ENCODE results near the gene DET1.
"Not testable (repeated sequence)": the region's sequence is repeated elsewhere in the genome, so short reads cannot be mapped to it uniquely, and the experiment has no call there.

The DET1 gene

DNA sequence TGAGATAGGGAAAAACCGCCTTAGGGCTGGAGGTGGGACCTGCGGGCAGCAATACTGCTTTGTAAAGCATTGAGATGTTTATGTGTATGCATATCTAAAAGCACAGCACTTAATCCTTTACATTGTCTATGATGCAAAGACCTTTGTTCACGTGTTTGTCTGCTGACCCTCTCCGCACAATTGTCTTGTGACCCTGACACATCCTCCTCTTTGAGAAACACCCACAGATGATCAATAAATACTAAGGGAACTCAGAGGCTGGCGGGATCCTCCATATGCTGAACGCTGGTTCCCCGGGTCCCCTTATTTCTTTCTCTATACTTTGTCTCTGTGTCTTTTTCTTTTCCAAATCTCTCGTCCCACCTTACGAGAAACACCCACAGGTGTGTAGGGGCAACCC is 5.4 kb downstream of the DET1 start:
- in situ Hi-C loops (cut with MboI; ENCODE audit: low sequenced_read_pairs): not testable (repeated sequence)

DNA sequence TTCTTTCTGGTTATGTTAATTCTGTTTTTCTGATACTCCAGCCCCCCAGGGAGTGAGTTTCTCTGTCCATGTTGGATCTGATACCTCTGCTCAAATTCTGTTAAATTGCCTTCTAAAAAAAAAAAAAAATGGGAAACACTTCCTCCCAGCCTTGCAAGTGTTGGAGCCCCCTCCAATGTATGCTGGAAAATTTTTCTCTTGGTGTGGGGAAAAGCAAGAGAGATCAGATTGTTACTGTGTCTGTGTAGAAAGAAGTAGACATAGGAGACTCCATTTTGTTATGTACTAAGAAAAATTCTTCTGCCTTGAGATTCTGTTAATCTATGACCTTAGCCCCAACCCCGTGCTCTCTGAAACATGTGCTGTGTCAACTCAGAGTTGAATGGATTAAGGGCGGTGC is 6.1 kb downstream of the DET1 start:
- in situ Hi-C loops (cut with MboI; ENCODE audit: low sequenced_read_pairs): not testable (repeated sequence)

DNA sequence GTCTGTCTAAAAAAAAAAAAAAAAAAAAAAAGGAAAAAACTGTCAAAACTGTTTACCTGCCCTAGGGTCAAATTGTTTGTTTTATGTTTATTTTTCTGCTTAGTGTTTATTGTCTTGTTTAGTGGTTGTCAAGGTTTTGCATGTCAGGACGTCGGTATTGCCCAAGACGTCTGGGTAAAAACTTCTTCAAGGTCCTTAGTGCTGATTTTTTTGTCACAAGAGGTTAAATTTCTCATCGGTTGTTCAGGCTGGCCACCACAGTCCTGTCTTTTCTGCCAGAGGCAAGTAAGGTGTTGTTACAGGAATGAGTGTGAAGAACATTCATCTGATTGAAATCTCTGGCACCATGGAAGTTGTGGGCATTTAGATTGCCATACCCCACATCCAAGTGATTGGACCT is 7.0 kb downstream of the DET1 start:
- in situ Hi-C loops (cut with MboI; ENCODE audit: low sequenced_read_pairs): no loop called here

DNA sequence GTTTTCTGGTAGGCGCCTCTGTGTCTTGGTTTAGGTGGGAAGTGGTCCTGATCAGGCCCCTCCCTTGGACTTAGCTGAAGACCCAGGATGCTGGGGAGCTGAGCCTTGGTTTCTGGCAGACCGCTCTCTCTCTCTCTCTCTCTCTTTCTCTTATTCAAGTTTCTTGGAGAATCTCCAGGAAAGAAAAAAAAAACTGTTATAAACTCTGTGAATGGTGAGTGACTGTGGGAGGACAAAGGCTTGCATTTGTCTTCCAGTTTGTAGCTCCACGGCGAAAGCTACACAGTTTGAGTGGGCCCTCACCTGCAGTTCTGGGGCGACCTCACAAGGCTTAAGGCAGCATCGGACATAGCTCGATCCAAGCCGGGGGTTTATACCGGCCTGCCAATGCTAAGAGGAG is 7.5 kb downstream of the DET1 start:
- in situ Hi-C loops (cut with MboI; ENCODE audit: low sequenced_read_pairs): no loop called here

DNA sequence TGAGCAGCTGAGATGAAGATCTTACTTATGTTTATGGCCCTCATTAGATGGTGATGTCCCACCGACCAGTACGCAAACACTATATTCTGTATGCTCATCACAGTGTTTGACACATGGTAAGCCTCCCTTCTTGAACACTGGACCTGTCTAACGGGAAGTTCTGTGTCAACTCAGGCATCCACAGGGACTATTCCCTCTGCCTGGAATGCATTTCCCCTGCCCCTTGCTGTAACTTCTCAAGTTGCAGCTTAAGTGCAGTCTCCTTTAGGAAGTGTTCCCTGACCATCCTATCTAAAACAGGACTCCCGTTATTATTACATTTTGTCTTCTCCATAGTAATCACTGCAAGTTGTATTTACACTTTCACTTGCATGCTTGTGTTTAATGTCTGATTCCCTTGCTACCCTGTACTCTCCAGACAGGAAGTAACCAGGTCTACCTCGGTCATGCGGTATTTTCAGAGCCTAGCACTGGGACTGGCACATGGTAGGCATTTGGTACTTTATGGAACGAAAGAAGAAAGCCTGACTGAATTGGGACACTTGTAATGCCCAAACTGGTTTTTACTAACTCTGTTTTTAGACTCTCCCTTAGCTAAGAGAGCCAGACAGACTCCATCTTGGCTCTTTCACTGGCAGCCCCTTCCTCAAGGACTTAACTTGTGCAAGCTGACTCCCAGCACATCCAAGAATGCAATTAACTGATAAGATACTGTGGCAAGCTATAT is 8.7 kb downstream of the DET1 start:
- in situ Hi-C loops (cut with MboI; ENCODE audit: low sequenced_read_pairs): no loop called here

DNA sequence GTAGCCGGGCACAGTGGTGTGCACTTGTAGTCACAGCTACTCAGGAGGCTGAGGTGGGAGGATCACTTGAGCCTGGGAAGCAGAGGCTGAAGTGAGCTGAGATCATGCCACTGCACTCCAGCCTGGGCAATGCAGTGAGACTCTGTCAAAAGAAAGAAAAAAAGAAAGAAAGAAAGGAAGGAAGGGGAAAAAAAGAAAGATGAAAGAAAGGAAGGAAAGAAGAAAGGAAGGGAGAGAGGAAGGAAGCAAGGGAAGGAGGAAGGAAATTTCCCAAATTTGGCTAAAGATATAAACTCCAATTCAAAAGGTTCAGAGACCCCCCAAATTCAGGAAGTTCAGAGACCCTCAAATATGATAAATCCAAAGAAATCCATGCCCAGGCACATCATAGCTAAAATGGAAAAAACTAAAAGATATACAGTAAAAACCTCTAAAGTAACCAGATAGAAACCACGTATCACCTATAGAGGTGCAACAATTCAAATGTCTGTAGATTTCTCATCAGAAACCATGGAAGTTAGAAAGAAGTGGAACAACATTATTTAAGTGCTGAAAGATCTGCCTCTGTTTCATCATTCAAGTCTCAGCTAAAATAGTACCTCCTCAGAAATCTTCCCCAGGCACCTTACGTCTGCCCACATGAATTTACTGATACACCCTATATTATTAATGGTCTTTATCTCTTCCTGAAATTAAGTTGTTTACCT is 10.7 kb downstream of the DET1 start:
- in situ Hi-C loops (cut with MboI; ENCODE audit: low sequenced_read_pairs): no loop called here

DNA sequence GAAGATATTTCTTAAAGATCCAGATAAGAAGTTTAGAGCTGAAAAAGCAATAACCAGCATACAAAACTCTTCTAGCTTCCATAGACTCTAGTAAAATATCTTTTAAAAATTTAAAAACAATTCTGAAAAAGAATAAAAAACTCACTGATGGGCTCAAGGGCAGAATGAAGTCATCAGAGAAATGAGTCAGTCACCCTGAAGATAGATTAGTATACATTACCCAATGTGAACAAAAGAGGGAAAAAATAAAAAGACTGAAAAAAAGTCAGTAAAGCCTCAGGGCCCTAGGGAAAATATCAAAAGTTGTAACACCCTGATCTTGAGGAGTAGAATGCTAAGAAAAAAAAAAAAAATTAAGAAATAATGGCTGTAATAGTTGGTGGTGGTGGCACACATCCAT is 11.4 kb downstream of the DET1 start:
- in situ Hi-C loops (cut with MboI; ENCODE audit: low sequenced_read_pairs): no loop called here

DNA sequence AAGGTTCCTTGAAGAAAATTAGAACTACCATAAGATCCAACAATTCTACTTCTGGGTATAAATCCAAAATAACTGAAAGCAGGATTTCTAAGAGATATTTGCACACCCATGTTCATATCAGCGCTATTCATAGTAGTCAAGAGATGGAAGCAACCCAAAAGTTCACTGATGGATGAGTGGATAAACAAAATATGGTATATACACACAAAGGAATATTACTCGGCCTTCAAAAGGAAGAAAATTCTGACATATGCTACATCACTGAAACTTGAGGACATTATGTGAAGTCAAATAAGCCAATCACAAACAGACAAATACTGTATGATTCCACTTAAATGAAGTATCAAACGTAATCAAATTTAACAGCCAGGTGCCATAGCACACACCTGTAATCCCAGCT is 13.1 kb downstream of the DET1 start:
- in situ Hi-C loops (cut with MboI; ENCODE audit: low sequenced_read_pairs): no loop called here

DNA sequence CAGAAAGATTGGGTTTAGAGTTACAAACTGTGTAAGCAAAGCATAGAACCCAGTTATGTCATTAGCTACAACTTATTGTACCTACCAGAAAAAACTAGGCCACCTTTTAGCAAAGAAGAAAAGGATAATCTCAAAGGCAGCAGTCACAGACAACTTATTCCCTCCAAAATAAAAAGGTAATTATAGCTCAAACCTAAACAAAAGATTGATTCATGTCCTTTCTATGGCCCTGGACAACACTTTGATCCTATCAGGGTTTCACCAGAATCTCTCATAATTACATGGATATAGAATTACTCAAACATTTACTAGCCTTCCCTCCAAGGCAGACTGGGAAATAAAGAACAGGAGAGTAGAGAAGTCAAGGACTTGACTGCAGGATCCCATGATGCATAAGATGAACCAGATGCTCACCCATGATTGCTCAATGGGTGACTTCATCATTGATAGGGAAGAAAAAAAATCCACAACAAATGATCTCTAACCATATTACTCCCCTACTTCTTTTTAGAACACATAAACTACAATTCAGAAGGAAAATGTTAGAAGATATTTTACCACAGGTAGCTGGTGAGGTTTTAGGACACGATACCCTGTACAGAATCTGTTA is 17.4 kb downstream of the DET1 start:
- in situ Hi-C loops (cut with MboI; ENCODE audit: low sequenced_read_pairs): no loop called here

DNA sequence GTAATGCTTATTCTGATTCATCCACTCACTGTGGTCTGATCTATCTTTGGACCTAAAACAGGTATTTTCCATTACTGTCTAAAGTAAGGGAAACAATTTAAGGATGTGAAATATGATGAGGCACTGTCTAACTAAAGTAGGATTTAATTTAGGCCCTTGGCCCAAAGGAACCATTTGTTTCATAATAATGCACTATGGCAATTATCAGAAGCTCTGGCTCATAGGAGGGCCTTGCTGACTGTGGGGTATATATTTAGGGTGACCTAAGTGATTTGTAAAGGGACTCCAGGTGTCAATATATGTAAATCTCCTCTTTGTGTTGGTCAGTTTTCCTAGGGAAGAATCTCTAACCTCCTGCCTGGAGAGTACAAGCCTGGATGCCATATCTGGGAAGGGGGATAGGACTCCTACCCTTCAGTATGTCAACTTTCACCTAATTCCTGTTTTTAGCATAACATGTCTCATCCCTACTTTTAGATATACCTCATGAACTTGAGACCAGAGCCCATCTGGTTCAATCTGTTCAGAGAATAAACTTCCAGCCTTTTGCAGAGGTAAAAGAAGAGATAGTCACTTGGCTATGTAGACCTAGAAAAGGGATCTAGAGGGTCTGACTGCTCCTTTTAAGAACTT is 20.1 kb downstream of the DET1 start:
- in situ Hi-C loops (cut with MboI; ENCODE audit: low sequenced_read_pairs): no loop called here

DNA sequence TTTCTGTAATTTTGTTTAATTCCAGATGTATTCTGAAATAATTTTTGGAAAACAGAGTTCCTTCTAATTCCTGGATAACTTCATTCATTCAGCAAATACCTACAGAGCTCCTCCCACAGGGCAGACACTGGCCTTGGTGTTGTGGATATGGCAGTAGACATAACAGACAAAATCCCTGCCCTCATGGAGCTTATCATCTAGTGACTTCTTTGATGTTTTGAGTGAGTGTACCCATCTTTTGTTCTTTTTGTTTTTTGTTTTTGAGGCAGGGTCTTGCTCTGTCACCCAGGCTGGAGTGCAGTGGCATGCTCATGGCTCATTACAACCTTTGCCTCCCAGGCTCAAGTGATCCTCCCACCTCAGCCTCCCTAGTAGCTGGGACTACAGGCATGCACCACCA is 21.1 kb downstream of the DET1 start:
- in situ Hi-C loops (cut with MboI; ENCODE audit: low sequenced_read_pairs): no loop called here

DNA sequence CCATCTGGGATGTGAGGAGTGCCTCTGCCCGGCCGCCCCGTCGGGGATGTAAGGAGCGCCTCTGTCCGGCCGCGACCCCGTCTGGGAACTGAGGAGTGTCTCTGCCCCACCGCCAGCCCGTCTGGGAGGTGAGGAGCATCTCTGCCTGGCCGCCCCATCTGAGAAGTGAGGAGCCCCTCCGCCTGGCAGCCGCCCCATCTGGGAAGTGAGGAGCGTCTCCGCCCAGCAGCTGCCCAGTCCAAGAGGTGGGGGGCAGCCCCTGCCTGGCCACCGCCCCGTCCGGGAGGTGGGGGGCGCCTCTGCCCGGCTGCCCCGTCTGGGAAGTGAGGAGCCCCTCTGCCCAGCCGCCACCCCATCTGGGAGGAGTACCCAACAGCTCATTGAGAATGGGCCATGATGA is 22.4 kb downstream of the DET1 start:
- in situ Hi-C loops (cut with MboI; ENCODE audit: low sequenced_read_pairs): not testable (repeated sequence)

DNA sequence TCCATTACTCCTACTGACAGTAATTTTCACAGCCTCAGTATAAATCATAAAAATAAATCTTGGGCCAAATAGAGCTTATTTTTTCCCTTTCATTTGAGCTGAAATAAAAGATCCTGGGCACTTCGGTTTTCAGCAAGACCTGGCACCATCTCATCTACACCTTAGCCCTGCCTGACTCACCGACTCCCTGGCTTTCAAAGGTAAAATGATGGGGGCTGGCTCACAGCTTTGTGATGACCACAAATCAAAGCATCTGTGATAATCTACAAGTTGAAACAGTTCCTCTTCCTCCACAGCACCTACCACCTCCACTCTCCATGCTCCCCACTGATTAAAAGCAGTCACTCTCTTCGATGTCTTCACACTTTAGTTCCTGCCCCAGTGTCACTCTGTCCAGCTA is 27.6 kb downstream of the DET1 start:
- in situ Hi-C loops (cut with MboI; ENCODE audit: low sequenced_read_pairs): no loop called here

DNA sequence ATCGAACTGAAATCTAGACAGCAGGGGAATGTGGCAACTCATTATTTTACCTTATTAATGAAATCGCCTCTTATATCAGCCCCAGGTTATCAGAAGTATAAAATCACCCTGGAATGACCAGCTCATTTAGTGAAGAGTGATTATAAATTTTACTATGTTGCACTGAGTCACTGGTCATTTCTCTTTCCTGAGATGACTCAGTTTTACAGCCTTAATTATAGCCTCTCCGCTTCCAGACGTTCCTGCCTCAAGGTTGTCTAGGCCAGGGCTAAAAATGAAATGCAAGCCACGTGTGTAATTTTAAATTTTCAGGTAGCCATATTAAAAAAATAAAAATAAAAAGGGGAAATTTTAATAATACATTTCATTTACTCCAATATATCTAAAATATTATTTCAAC is 33.3 kb downstream of the DET1 start:
- in situ Hi-C loops (cut with MboI; ENCODE audit: low sequenced_read_pairs): no loop called here

DNA sequence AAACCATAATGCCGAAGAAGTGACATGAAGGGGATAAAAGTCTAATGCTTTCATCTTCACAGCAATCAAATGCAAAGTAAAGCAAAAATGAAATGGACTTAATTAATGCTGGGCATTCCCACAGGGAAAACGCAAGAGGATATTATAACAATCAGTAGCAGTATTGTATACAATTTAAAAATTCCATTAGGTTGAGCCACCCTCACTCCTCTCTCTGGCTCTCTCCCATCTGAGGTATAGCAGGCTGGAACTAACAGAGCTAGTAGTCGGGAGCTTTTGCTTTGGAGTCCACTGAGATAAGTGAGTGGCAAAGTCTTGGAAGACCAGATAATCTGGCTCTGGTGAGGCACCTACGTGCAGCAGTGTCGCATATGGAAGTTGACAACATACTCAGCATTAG is 33.9 kb downstream of the DET1 start:
- in situ Hi-C loops (cut with MboI; ENCODE audit: low sequenced_read_pairs): no loop called here

DNA sequence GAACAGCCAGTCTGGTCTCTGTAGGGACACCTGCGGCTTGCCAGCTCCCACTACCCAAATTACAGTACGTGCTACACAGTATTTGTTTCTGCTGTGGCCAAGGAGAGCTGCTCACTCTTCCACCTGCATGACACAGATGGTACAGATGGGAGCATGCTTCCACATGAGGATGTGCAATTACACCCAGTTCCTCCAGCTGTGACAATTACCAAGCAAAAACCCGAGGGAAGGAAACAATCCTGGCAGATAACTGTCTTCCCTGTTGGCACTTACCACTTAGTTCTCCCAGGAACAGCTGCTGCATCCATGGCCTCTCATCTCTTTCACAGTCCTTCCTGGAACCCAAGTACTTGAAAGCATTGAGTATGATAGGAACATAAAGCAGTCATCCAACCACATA is 34.4 kb downstream of the DET1 start:
- in situ Hi-C loops (cut with MboI; ENCODE audit: low sequenced_read_pairs): no loop called here

DNA sequence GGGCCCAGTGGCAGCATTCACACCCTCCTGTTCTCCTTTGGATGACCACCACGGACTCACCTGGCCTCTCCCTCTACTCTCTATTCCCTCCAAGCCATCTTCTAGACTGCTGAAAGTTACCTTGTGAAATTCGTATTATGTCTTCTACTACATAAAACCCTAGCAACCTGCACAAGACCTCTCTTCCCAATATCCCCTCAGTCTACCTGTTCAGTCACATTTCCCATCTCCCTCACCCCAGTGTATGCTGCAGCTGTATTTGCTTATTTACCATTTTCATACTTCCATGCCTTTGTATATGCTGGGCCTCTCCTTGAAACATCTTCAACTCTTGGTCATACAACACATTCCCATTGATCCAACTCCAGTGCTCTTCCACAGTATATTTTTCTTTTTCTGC is 35.3 kb downstream of the DET1 start:
- in situ Hi-C loops (cut with MboI; ENCODE audit: low sequenced_read_pairs): no loop called here

DNA sequence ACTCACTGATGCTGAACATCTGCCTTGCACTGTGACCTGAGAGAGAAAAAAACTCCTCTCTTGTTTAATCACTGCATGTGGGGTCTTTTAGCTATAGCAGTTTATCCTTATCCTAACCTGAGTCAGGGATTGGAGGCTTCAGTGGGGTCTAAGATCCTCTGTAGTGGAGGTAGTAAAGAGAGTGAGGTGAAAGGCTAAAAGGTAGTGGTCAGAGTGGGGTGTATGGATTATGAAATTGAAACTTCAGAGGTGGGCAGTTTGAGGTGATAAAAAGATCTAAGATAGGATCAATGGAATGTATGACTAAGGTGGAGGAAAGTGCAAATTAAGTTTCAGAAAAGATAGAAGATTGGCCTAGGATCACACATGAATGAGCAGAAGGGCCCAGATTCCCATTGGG is 36.5 kb downstream of the DET1 start:
- in situ Hi-C loops (cut with MboI; ENCODE audit: low sequenced_read_pairs): no loop called here

DNA sequence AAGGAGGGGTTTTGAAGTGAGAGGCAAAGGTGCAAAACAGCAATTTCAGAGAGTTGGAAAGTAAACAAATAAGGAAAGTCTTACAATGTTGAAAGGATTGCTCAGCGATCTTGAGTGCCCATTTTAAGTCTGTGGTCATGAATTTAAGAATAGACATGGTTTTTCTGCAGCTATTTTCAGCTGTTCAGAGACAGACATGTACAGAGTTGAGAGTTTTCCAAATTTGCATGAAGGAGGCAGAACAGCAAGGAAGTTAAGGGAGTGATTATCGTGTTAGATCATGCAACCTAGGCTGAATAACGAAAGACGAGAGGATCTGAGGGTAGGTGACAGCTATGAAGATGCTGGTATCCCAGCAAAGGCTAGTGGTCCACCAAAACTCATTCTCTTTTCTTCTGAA is 37.2 kb downstream of the DET1 start:
- in situ Hi-C loops (cut with MboI; ENCODE audit: low sequenced_read_pairs): no loop called here

DNA sequence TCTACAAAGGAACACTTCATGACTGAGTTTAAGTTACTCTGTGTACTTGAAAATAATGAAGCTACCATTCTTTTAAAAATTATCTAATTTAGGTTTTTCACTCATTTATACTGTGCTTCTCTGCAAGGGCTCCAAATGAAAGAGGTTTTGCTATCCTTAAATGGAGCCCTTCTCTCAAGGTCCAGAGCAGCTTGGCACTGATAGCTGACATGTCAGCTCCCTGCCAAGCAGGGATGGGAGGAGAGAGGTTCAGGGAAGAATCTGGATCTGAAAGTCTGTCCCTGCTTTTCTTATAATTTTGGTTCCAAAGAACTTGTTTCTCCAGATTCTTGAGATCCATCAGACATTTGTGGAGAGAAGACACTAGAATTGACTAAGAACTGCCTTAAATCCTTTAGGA is 39.9 kb downstream of the DET1 start:
- in situ Hi-C loops (cut with MboI; ENCODE audit: low sequenced_read_pairs): no loop called here

DNA sequence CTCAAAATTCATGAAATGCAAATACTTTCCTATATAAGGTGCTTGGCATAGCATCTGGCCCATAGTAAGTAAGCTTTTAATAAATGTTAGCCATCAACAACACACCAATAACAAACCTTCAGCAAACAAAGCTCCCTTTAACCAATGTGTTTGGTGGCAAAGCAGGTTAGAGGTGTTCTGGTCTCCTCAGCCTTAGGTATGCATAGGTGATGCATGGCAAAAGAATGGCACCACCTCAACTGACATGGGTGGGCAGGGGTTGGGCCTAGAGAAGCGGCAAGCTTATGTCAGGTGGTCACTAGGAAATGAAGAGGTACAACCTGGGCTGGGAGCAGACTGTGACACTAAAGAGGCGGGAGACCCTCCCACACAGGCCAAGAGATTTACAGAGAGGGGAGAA is 40.8 kb downstream of the DET1 start:
- in situ Hi-C loops (cut with MboI; ENCODE audit: low sequenced_read_pairs): no loop called here

DNA sequence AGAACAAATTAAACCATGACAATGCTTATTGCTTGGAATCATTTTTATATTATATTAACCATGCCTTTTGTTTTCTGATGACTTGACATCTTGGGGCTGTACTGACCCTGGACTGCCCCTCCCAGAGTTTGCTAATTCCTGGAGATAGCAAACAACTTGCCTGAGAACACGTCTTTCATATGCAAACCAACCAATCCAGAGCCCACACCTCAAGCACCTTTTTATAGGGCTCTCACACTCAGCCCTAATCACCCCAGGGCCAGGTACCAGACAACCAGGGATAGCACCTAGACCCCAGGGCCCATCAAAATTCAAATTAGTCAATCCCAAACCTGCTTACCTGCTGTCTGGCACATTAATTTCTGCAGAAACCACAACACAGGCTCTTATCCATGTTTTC is 42.0 kb downstream of the DET1 start:
- in situ Hi-C loops (cut with MboI; ENCODE audit: low sequenced_read_pairs): no loop called here
